Cardiac muscle cell (in vitro differentiated cells and primary cell): ENCODE data around the gene ACSF2. TPM values are rescaled to one million over a fixed set of nuclear protein-coding genes. Genes with fewer than 3 reads are reported as not detected.
A peak's percentile ranks its signal among the peaks of the same experiment; 100 is the strongest.

Source experiments
- DNase-seq, 2 donors: peaks; one replicate each; pipeline versions ENCODE4 v3.0.0 to v3.0.0-alpha.2; 2010 to 2017; ENCODE audit warnings: low read depth in 1 of 2, low spot score in 1 of 2
- H3K27ac ChIP-seq: fragments of 200-600 bp; sonication (generic); 2 replicates; pipeline ENCODE4 v1.5.1; 2016
- H3K27me3 ChIP-seq: fragments of 200-600 bp; sonication (generic); 2 replicates; pipeline ENCODE4 v1.6.0; 2016; ENCODE audit warnings: control low read depth
- H3K36me3 ChIP-seq: fragments of 200-600 bp; sonication (generic); 2 replicates; pipeline ENCODE4 v1.5.1; 2016; ENCODE audit warnings: control low read depth
- H3K4me1 ChIP-seq: fragments of 200-600 bp; sonication (generic); 2 replicates; pipeline ENCODE4 v1.8.1; 2017; ENCODE audit warnings: low read depth, mild to moderate bottlenecking, mixed run types
- H3K4me3 ChIP-seq: fragments of 200-600 bp; sonication (generic); 2 replicates; pipeline ENCODE4 v1.5.1; 2016; ENCODE audit warnings: mild to moderate bottlenecking
- H3K9me3 ChIP-seq: fragments of 200-600 bp; sonication (generic); 2 replicates; pipeline ENCODE4 v1.5.1; 2017; ENCODE audit warnings: low read depth, mild to moderate bottlenecking, control low read depth
- CTCF ChIP-seq: IDR thresholded peaks from 2 replicates; pipeline ENCODE4 v1.5.1; 2012; ENCODE audit warnings: low read depth, mild to moderate bottlenecking, low read length
- polyA plus RNA-seq: library from polyadenylated mRNA; unstranded; fragments of >200 nt; fragmentation: Nextera tagmentation; extraction: Ambion mirVana; gene quantifications from 2 replicates; pipeline ENCODE4 v1.2.1, GENCODE V29; 2016
- total RNA-seq: library from RNA; depleted of rRNA; stranded (reverse); fragments of >200 nt; gene quantifications from 2 replicates; pipeline ENCODE4 v1.2.3, GENCODE V29; 2016

Gene ACSF2
- total and polyA plus RNA-seq, 2 experiments from 2014 or later, result 73.3 to 177 TPM

DNA sequence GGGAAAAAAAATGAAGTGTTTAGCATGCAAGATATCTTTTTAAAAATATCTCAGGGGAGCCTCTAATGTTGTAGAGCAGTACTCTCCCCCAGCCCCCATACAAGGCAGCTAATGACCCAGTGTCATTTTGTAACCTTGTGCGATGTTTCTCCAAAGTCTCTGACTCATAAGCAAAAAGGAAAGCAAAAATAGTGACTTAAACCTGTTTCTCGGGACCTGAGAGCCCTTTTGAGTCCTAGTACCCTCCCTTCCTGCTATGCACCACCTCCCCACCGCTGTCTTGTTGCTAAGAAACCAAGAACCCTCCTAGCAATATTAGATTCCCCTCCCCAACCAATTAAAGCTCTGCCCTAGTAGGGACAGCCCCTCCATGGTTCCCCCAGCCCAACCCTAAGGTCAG, 85.0 kb downstream of the ACSF2 start:
- Histone ChIP-seq H3K27ac (peak overlapping the region; percentile 66), H3K4me1 (peaks cover 24% of the 10 kb centered on the region), H3K27me3 (no peaks in the 10 kb centered on the region), H3K4me3 (no peak overlapping the region), H3K9me3 (no peaks in the 10 kb centered on the region), H3K36me3 (no peaks in the 10 kb centered on the region)
- no peak for TF ChIP-seq CTCF
- peak; percentile 20 to 36 for DNase-seq

- H3K4me3 ChIP-seq, result no peak overlapping the region
- H3K27me3 ChIP-seq, result no peaks in the 10 kb centered on the region
- no peaks in the 10 kb centered on the region for H3K9me3 ChIP-seq
- no peak for DNase-seq
- peaks cover 25% of the 10 kb centered on the region for H3K4me1 ChIP-seq
- H3K36me3 ChIP-seq, result no peaks in the 10 kb centered on the region
- H3K27ac ChIP-seq, result no peak overlapping the region
- no peak for TF ChIP-seq CTCF
Measured at GRCh38 chr17:50513495-50513894, 87.5 kb downstream of the ACSF2 start.

DNA sequence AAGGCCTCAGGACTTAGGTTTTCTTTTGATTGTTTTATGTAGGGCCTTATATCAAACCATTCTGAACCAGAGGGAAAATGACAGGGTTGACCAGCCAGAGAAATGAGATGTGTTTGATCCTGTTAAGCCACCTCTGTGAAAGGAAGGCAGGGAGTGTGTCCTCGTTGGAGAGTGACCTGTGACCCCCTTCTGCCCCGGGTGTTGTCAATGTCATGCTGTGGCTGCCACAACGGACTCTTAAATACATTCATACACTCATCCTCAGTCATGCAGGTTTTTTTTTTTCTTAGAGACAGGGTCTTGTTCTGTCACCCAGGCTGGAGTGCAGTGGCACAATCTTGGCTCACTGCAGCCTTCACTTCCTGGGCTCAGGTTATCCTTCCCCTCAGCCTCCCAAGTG, 88.4 kb downstream of the ACSF2 start:
- Histone ChIP-seq H3K4me1 (peaks cover 25% of the 10 kb centered on the region), H3K36me3 (no peaks in the 10 kb centered on the region), H3K4me3 (no peak overlapping the region), H3K9me3 (no peaks in the 10 kb centered on the region), H3K27me3 (no peaks in the 10 kb centered on the region), H3K27ac (no peak overlapping the region)
- no peak for TF ChIP-seq CTCF
- DNase-seq, result no peak

- Histone ChIP-seq H3K36me3 (no peaks in the 10 kb centered on the region), H3K4me1 (peaks cover 25% of the 10 kb centered on the region), H3K4me3 (no peak overlapping the region), H3K27ac (no peak overlapping the region), H3K27me3 (no peaks in the 10 kb centered on the region), H3K9me3 (no peaks in the 10 kb centered on the region)
- peak in 1 of 2 donors; percentile 78 for DNase-seq
- no peak for TF ChIP-seq CTCF
Measured at GRCh38 chr17:50514936-50515702, 89.1 kb downstream of the ACSF2 start.

DNA sequence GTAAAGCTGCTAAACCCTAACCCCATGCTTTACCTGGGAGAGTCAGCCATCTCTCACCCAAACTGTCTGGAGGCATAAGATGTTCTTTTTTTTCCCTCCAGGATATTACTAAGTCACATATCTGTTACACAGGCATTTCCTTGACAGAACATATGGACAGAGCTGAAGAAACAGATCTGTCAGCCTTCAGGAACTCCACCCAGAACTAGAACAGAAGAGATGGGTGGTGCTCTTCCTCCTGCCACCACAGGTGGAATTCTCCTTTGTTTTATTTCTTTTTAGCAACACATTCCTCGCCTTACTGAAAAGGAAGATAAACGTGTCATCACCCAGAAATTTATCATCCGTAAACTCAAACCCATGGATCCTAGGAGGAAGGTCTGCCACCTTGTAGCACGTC, 91.0 kb downstream of the ACSF2 start:
- no peak for DNase-seq
- Histone ChIP-seq H3K4me1 (peaks cover 11% of the 10 kb centered on the region), H3K4me3 (no peak overlapping the region), H3K27ac (peak overlapping the region; percentile 50), H3K9me3 (no peaks in the 10 kb centered on the region), H3K27me3 (no peaks in the 10 kb centered on the region), H3K36me3 (no peaks in the 10 kb centered on the region)
- TF ChIP-seq CTCF, result no peak
